HG02884 (cell line): Measurements from ENCODE around the gene NALCN.
A peak's percentile ranks its signal among the peaks of the same experiment; 100 is the strongest.

Source experiments
- ATAC-seq: cut with Tn5 transposase; IDR thresholded peaks from one replicate; pipeline ENCODE4 v1.9.1; 2021; ENCODE audit warnings: mild to moderate bottlenecking, moderate library complexity; ENCODE audit not compliant: unreplicated experiment

Gene NALCN

DNA sequence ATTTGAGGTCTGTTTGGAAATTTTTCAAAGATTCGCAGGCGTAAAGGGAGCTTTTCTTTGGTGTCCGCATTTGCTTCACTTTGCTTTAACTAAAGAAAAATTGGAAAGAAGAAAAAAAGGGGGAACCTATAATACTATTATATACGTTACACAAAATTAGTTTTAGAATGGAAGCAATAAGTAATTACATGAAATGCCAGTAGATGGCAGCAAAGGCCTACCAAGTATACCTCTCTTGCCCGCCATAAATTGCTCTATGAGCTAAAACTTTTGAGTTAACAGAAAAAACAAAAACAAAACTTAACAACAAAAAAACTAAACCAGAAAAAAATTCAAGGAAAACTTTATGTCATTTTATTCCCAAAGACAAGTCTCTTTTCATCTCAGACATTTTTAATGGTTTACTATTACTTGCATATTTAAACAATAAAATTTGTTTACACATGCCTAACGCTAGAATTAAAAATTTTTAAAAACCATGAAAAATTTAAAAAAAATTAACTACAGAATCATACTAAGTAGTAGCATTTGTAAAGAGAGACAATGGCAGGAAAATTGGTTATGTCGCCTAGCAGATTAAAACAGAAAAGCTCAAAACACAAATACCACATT is 271.4 kb downstream of the NALCN start:
- ATAC-seq = peak; percentile 94

DNA sequence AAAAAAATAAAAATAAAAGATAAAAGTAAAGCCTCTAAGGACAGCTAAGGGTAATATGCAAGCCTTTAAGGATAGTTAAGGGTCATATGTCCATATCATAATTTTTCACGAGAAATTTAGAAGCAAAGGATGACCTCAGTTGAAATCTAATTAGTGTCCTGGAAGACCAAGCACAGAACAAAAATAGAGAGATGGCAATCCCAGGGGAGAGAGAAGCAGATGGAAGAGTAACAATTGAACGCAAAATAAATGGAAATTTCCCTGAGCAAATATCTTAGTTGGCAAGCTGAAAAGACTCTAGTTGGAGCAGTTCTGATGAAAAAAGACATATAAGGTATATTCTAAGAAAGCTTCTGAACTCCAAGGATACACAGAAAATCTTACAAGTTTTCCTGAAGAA is 275.4 kb downstream of the NALCN start:
- no peak for ATAC-seq

DNA sequence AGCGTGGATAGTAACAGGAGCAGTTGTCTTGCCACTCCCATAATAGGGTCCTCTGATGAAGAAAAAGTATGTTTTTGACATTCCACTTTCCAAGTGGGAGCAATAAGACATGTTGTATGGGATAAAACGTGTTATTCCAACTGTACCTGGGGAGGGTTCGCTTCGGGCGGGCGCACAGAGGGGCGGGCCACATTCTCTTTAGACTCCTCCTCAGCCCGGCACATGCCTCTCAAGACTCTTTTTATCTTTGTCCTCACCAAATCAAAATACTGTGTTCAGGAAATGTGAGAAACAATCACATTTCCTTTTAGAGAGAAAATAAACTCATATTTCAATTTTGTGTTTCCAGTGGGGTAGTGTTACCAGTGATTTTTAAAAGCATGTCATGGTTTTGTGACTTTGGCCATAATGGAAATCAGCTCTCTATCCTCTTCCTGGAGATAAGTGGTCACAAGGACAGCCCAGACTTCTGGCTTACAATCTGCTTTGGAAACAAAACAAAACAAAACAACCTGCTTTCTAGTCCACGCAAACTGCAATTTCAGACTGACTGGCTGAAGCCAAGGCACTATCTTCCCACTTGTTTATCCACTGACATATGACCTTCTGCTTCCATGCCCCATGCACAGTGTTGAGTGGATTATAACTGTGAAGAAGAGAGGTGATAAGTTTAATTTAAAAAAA is 276.1 kb downstream of the NALCN start:
- ATAC-seq = no peak

DNA sequence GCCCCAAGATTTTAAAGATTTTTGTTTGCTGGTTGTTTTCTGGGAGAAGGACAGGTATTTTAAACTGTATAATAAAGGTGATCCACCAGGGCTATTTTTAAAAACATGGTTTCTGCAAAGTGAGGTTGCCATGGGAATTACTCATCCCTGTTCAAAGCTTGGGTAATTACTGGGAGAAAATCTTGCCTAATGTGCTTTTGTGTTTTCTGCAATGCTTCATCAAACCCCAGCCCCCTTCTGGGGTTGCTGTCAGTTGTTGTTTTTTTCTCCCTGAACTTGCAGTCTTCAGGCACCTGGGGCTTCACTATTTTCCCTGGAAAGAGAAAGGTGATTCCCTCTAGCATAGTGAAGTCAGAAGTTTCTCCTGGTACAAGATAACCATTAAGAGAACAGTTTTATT is 277.2 kb downstream of the NALCN start:
- ATAC-seq = no peak

DNA sequence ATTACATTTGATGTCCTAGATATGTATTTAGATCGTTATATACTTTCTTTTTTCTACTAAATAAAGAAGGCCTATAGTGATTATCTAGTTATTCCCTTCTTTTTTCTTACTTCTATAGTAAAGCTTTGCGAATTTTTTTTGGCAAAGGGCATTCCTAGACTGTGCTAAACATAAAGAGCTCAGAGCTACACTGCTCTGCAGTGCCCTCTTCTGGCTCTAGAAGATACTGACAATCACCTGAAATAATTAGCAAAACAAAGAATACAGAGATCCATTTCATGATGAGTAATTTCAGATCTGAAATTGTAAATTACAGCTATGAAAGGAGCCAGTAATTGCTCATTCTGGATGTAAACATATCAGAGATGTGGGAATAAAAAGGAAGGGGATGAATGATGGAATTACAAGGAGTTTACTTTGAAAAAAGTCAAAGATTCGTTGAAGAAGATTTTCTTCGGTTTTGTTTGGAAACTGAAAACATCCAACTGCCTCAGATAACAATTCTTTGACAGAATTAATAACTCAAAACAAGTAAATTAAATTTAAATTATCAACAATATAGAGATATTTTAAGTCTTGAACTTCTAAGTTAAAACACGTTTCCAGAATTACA is 288.5 kb downstream of the NALCN start:
- ATAC-seq = peak; percentile 82

DNA sequence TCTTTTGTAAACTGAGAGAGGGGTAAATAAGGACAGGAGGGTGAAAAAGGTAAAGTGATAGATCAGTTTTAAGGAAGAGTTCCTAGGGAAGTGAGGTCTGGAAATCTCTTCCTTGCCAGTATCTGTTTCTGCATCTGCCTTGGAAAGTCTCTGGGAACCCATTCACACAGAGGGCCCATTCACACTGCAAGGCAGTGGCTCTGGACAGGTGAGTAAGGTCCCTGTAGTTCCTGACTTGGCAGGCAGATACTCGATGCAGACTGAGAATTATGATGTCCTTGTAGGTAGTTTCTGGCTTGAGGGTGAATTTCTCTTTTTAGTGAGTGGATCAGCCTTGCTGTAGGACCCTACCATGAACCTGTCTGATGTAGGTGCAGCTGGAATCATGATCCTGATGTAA is 293.3 kb downstream of the NALCN start:
- ATAC-seq = no peak

DNA sequence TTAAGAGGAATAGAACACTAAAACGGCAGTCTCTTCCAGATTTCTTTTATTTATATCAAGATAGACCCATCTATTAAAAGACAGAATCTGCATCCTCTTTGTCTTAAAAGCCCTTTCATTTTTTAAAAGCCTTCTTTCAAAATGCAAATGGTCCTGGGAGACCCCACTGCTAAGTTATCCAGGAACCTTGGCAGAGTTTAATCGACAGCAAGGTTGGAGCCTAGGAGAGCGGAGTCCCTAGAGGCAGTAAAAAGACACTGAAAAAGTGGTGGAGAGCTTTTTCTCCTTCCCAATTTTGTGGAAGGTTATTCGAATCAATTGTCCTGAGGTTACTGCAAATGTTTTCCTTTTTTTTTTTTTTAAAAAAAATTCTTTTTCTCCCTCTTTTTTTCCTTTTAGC is 294.7 kb downstream of the NALCN start:
- ATAC-seq = no peak

DNA sequence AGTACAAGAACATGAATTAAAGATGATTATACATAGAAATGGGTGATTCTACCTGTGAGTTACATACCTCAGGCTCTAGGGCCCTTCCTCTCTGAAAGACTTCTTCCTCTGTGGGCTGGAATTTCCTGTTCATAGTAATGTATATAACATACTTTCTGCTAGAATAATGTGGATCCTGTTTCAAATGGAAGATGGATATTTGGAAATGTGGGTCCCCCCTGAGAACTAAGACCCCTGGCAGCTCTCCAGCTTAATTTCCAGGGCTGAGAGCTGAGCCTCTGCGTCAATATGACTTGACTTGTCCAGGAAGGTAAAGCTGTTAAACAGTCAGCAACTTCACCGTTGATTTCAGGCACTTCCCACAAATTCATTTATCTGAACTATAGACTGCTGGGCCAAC is 296.3 kb downstream of the NALCN start:
- no peak for ATAC-seq

DNA sequence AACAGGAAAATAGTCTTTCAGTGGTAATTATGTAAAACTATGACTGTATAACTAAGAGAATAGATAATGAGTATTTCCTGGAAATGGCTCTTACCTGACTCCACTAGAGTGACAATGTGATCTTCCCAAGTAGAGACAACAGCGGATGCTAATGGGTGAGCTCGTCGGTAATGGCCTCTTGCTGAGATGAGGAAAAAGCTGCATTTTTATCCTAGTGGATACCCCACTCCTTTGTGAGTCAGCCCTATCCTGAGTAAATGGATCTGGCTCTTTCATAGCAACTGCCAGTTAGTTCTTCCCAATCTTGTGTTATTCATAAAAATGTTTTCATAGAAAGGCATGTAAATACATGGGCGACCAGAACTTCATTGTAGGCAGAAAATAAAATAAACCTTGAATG is 299.5 kb downstream of the NALCN start:
- ATAC-seq = no peak

DNA sequence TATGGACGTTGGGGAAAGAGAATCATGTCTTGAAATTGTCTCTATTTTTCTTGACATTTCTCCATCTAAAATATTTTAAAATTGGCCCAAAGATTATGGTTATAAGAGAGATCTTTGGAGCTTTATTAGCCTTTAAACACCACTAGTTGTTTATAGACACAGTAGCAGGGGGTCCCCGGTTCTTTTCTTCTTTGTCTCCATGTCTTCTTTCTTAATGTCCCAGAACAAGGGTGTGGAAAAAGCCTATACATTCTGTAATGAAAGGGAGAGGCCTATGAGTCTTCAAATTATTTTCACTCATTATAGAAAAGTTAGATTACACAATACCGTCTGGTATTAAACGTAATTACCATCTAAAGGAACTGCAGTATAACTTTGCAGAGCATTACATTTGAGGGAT is 300.0 kb downstream of the NALCN start:
- ATAC-seq = no peak

DNA sequence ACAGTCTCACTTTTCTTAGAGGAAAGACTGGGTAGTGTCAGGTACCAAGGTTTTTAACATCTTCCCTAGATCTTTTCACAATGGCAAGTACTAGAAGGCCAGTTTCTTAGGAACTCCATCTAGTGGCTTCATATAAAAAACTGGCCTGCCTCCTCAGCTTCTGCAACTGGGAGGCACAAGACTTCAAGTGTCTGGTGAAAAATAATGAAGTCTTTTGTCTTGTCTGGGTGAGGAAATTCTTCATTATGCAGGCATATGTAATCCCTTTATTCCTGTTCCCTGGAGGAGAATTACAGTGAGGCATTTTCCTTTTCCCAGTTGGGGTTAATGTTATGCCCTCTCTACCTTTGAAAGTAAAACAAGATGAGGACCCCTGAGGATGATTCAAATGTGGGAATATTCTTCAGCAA is 300.5 kb downstream of the NALCN start:
- ATAC-seq = no peak

DNA sequence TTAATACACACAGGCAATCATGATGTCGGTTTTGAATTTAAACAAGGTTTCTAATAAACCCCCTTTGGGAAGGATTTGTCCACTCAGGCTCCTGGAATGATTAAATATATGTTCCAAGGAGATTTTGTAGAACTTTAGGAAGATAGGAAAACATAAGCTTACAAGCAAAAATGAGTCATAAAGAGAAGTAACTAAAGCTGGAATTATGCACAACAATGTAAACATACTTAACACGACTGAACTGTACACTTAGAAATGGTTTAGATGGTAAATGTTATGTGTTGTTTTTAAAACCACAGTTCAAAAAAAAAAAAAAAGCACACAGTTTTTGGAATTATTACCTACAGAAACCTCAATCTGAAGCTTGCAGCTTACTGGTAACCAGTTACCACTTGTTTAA is 304.4 kb downstream of the NALCN start:
- no peak for ATAC-seq

DNA sequence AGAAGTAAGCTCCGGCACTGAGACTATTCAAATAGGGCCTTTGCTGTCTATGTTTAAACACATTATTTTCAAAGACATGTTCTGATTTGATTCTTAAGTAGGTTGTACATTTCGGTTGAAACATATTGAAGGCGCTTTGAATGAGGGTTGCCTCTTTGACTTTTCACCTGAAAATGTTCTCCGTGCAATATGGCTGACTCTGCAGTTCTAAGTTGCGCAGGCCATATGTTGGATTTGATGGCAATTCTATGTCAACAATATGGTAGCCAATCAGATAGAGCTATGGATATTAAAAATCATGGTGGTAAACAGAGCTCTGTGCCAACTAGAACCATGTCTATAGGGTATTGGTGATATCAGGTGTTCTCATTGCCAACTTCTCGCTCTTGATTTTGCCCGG is 307.3 kb downstream of the NALCN start:
- ATAC-seq = no peak

DNA sequence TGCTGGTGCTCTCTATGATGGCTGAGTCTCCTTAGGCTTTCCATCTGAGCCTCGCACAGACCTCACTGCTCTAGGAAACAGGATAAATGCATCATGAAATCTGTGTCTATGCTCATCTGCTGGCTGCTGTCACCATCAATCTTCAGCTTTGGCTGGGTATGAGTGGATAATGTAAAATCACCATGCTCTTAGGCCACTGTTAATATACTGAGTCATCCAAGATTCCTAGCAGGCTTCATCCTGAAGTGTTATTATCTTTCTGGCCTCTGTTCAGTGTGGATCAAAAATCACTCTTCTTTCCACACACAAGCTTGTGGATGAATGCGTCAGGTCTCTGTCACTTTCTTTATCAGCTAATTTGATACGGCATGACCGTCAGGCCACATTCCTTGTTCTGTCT is 317.4 kb downstream of the NALCN start:
- ATAC-seq = no peak

DNA sequence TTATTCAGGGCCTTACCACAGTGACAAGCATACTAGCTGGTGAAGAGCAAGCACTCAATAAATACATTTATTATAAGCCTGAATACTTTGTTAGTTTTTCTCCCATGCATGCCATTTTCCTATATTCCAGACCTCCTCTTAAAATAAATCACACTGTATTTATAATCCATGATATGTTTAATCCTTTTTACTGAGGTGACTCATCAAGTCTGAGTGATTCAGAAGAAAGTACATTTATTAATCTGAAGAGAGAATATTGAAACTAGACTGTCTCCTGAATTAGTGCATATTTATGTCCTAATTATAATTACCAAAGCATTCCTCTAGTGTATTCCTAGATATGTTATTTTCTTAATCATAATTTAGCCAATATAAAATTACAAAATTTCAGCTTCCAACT is 323.3 kb downstream of the NALCN start:
- ATAC-seq = no peak

DNA sequence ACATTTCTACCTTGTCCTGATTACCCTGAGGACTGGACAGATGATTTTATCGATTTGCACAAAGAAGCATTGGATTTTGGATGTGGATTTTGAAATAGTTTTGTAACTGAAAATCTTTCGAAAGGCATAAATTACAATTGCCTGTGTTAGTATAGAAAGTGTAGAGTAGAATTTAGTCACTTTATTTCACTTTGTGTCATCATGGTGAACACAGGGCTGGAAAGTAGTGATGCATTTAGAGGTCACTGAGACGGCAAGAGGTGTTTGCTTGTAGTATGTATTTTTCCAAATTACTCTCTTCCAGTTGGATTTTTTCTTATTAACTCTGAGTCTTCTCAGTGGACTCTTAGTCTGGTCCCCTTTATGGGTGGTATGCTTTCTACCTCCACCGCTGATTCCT is 326.0 kb downstream of the NALCN start:
- ATAC-seq = no peak

DNA sequence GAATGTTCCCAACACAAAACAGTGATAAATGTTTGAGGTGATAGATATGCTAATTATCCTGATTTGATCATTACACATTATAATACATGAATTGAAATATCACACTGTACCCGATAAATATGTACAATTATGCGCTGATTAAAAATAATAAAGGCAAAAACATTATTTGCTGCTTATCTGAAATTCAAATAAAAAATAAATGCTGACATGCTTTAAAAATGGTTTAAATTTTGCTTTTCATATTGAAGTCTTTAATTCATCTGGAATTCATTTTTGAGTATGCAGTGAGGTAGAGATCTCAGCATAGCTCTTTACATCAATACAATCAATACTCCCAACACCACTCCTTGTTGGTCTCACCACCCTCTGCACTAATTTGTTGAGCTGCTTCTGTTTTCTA is 330.8 kb downstream of the NALCN start:
- no peak for ATAC-seq

DNA sequence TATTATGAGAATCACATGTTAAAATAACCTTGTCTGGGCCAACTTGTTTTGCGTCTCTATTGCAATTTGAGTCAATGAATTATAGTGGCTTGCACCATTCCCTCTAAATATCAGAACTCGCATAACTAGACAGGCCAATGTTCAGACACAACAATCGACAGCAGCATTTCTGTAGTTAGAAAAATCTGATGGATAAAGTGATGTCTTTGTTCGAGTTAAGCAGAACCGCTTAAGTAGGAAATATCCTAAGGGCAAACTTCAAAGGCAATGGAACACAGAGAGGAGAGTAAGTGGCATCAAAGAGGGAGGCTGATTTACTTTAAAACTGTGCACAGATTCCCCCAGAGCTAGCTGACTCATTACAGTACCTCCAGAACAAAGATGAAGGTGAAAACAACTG is 333.9 kb downstream of the NALCN start:
- no peak for ATAC-seq

DNA sequence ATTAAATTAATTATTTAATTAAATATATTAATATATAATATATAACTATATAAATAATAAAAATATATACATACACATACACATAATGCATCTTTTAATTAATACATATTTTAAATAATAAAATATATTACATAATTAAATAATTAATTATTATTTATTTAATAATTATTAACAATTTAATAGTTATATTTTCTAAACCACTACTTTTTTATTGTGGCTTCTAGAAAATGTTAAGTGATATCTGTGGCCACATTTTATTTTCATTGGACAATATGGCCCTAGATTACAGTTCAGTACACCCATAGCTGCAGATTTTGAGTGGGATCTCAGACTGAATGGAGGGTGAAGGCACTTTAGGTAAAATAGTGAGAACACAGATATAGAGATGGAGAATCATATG is 335.7 kb downstream of the NALCN start:
- no peak for ATAC-seq

DNA sequence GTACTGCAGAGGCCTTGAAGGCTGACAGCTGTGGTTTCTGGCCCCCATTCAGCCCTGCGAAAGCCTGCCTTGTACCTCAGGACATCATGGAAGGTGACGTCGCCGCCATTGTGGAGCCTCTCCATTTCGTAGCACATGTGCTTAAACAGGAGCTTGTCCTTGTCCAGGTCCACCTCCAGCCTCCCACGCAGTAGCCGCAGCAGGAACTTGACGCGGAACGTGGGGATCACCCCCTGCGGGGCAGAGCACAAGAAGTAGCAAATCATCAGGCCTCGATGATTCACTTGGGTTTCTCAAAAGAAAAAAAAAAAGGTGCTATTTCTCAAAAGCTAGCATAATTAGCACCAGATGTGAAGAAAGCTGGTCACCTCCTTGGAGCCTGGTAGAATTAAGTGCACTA is 351.0 kb downstream of the NALCN start:
- no peak for ATAC-seq

DNA sequence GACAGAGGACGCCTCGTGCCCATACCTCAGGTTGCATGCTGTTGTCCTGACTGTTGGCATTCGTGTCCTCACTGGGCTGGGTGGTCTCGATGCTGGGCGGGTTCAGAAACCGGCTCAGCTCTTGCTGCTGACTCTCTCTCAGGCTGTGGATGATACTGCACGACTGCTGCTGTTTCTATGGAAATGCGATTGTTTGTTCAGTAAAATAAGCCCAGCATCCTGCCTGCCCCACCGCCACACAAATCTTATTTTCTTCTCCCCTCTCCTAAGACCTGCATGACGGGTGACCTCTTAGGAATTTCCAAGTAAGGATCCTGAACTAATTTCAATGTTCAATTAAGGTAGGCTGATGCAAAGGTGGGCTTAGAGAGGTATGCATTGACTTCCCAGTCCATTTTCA is 356.5 kb downstream of the NALCN start:
- no peak for ATAC-seq

DNA sequence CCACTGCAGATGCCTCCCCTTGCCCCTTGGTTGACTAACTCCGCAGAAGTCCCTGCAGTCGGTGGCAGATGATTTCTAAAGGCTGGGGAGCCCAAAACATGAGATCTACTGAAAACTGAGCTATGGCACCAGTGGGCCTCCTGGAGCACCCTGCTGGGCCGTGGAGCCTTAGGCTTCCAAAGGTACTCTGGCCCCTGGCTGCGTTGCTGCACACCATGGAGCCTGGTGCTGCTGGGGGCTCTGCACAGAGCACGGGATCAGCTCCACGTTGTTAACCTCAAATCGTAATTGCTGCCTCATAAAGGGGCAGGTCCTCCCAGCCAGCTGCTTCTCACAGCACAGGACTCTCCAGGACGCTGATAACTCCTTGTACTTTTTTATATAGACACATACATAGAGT is 357.5 kb downstream of the NALCN start:
- no peak for ATAC-seq
